Neural cell (in vitro differentiated cells): ENCODE data around the gene TMTC1. TPM values are rescaled to one million over a fixed set of nuclear protein-coding genes. Genes with fewer than 3 reads are reported as not detected.

Experiments used
- H2AFZ ChIP-seq: fragments of 200-600, 300-800 bp; sonication (generic), shearing (Covaris generic); 2 replicates; pipeline ENCODE4 v1.6.0; 2014; ENCODE audit warnings: low read depth, mild to moderate bottlenecking, antibody characterized with exemption, low read length, moderate library complexity
- H3F3A ChIP-seq: fragments of 200-600 bp; shearing (Covaris generic); 2 replicates; pipeline ENCODE4 v1.6.1; 2016; ENCODE audit warnings: mild to moderate bottlenecking, moderate library complexity, mixed read lengths, antibody characterized with exemption, low read length; ENCODE audit not compliant: insufficient read depth, poor library complexity, severe bottlenecking
- H3K27ac ChIP-seq: fragments of 200-600, 300-800 bp; sonication (generic), shearing (Covaris generic); 2 replicates; pipeline ENCODE4 v1.5.1; 2014; ENCODE audit warnings: mild to moderate bottlenecking, low read length, moderate library complexity
- H3K27me3 ChIP-seq: fragments of 300-800, 200-600 bp; sonication (generic), shearing (Covaris generic); 2 replicates; pipeline ENCODE4 v1.6.0; 2014; ENCODE audit warnings: mild to moderate bottlenecking, low read depth, low read length, moderate library complexity; ENCODE audit not compliant: insufficient read depth
- H3K36me3 ChIP-seq: fragments of 300-800, 200-600 bp; sonication (generic), shearing (Covaris generic); 2 replicates; pipeline ENCODE4 v1.5.1; 2014; ENCODE audit warnings: mild to moderate bottlenecking, antibody characterized with exemption, low read length, moderate library complexity; ENCODE audit not compliant: insufficient read depth
- H3K4me2 ChIP-seq: fragments of 300-800, 200-600 bp; sonication (generic), shearing (Covaris generic); 2 replicates; pipeline ENCODE4 v1.6.0; 2014; ENCODE audit warnings: mild to moderate bottlenecking, low read length
- H3K4me3 ChIP-seq: fragments of 300-800, 200-600 bp; sonication (generic), shearing (Covaris generic); 2 replicates; pipeline ENCODE4 v1.5.1; 2014; ENCODE audit warnings: mild to moderate bottlenecking, low read length, moderate library complexity
- H3K79me2 ChIP-seq: fragments of 200-600 bp; shearing (Covaris generic); replicated peaks from 2 replicates; pipeline ENCODE4 v1.6.0; 2014; ENCODE audit warnings: mild to moderate bottlenecking, low read length, moderate library complexity; ENCODE audit not compliant: insufficient read depth
- H3K9ac ChIP-seq: fragments of 300-800, 200-600 bp; sonication (generic), shearing (Covaris generic); 2 replicates; pipeline ENCODE4 v1.6.1; 2016; ENCODE audit warnings: mild to moderate bottlenecking, low read length, mixed read lengths
- H3K9me2 ChIP-seq: fragments of 200-600 bp; shearing (Covaris generic); 2 replicates; pipeline ENCODE4 v1.6.1; 2016; ENCODE audit warnings: mild to moderate bottlenecking, low read length, mixed read lengths; ENCODE audit not compliant: insufficient read depth
- H3K9me3 ChIP-seq: fragments of 200-600, 300-800 bp; sonication (generic), shearing (Covaris generic); 2 replicates; pipeline ENCODE4 v1.6.1; 2016; ENCODE audit warnings: mild to moderate bottlenecking, mixed run types, low read length, moderate library complexity, mixed read lengths
- H4K20me1 ChIP-seq: fragments of 200-600 bp; shearing (Covaris generic); 2 replicates; pipeline ENCODE4 v1.6.1; 2016; ENCODE audit warnings: mild to moderate bottlenecking, mixed run types; ENCODE audit not compliant: insufficient read depth
- CTCF ChIP-seq: fragments of 450-650 bp; IDR thresholded peaks from 2 replicates; pipeline ENCODE4 v1.5.1; 2014; ENCODE audit warnings: antibody characterized with exemption, mild to moderate bottlenecking, moderate library complexity; ENCODE audit not compliant: poor library complexity, severe bottlenecking
- EP300 ChIP-seq: fragments of 450-650 bp; conservative IDR thresholded peaks from 2 replicates; pipeline ENCODE4 v1.6.1; 2014; ENCODE audit warnings: antibody characterized with exemption, mild to moderate bottlenecking, moderate library complexity; ENCODE audit not compliant: poor library complexity, severe bottlenecking
- EZH2 ChIP-seq: fragments of 200-600, 300-800 bp; shearing (Covaris generic), sonication (generic); IDR thresholded peaks from 2 replicates; pipeline ENCODE4 v1.6.1; 2014; ENCODE audit warnings: antibody characterized with exemption, low read length, borderline replicate concordance, mild to moderate bottlenecking; ENCODE audit not compliant: insufficient read depth, poor library complexity, severe bottlenecking
- MXI1 ChIP-seq: fragments of 450-650 bp; conservative IDR thresholded peaks from 2 replicates; pipeline ENCODE4 v1.6.1; 2014; ENCODE audit warnings: antibody characterized with exemption, mild to moderate bottlenecking; ENCODE audit not compliant: poor library complexity, severe bottlenecking
- POLR2AphosphoS5 ChIP-seq: IDR thresholded peaks from 2 replicates; pipeline ENCODE4 v1.6.1; 2012
- RAD21 ChIP-seq: fragments of 450-650 bp; conservative IDR thresholded peaks from 2 replicates; pipeline ENCODE4 v1.6.1; 2014; ENCODE audit warnings: antibody characterized with exemption, mild to moderate bottlenecking, moderate library complexity
- REST ChIP-seq: IDR thresholded peaks from 2 replicates; pipeline ENCODE4 v1.6.1; 2012; ENCODE audit warnings: borderline replicate concordance
- SMC3 ChIP-seq: fragments of 450-650 bp; conservative IDR thresholded peaks from 2 replicates; pipeline ENCODE4 v1.6.1; 2014; ENCODE audit warnings: antibody characterized with exemption, mild to moderate bottlenecking, moderate library complexity; ENCODE audit not compliant: poor library complexity
- TAF1 ChIP-seq: IDR thresholded peaks from 2 replicates; pipeline ENCODE4 v1.6.1; 2012; ENCODE audit warnings: low read depth
- polyA plus RNA-seq: library from polyadenylated mRNA; depleted of rRNA; stranded (reverse); fragments of >200 nt; gene quantifications from 2 replicates; pipeline ENCODE4 v1.2.3, GENCODE V29; 2014

Gene TMTC1
- polyA plus RNA-seq, 1 donor from 2014 or later = 10.0 TPM

GRCh38 chr12:29750131-29750927 is 33.4 kb downstream of the TMTC1 start:
- H3K27me3 ChIP-seq = no peaks in the 10 kb centered on the region
- H3K9me3 ChIP-seq = no peaks in the 10 kb centered on the region
- H3K9me2 ChIP-seq = no peaks in the 10 kb centered on the region
- TF ChIP-seq EZH2 (no peak), RAD21 (no peak), EP300 (no peak)
- no peaks in the 10 kb centered on the region for H4K20me1 ChIP-seq
- no peaks in the 10 kb centered on the region for H3K79me2 ChIP-seq
- H3K4me2 ChIP-seq = no peak overlapping the region
- no peak overlapping the region for H3K4me3 ChIP-seq
- H3K36me3 ChIP-seq = no peaks in the 10 kb centered on the region
- H2AFZ ChIP-seq = no peak overlapping the region
- no peak overlapping the region for H3K9ac ChIP-seq
- H3F3A ChIP-seq = no peaks in the 10 kb centered on the region
- H3K27ac ChIP-seq = no peak overlapping the region

GRCh38 chr12:29744365-29744764 is 39.4 kb downstream of the TMTC1 start:
- Histone ChIP-seq H3K27ac (no peak overlapping the region), H3K79me2 (no peaks in the 10 kb centered on the region), H2AFZ (no peak overlapping the region), H3K4me2 (no peak overlapping the region), H3F3A (no peaks in the 10 kb centered on the region), H3K27me3 (no peaks in the 10 kb centered on the region), H3K9me3 (no peaks in the 10 kb centered on the region), H3K9me2 (no peaks in the 10 kb centered on the region), H3K9ac (no peak overlapping the region), H3K4me3 (no peak overlapping the region), H4K20me1 (no peaks in the 10 kb centered on the region), H3K36me3 (no peaks in the 10 kb centered on the region)
- no peak for TF ChIP-seq SMC3
- TF ChIP-seq RAD21 = no peak
- TF ChIP-seq POLR2AphosphoS5 = no peak
- no peak for TF ChIP-seq CTCF
- no peak for TF ChIP-seq TAF1
- TF ChIP-seq EP300 = no peak
- no peak for TF ChIP-seq MXI1
- no peak for TF ChIP-seq EZH2
- TF ChIP-seq REST = no peak
